HL-60 (cell line): ENCODE results near the gene RPS27L.

Source experiments
- GABPA ChIP-seq: IDR thresholded peaks from 2 replicates; pipeline ENCODE4 v1.6.1; 2012; ENCODE audit warnings: low read depth
- TF ChIP-seq, protein P1 (sequence below): IDR thresholded peaks from one replicate; pipeline ENCODE4 v1.5.1; 2011; ENCODE audit warnings: low read length, control low read depth, inconsistent platforms; ENCODE audit not compliant: insufficient read depth
- TF ChIP-seq, protein P2 (sequence below): IDR thresholded peaks from 2 replicates; pipeline ENCODE4 v1.6.1; 2012; ENCODE audit warnings: low read depth; ENCODE audit not compliant: insufficient replicate concordance

DNA sequence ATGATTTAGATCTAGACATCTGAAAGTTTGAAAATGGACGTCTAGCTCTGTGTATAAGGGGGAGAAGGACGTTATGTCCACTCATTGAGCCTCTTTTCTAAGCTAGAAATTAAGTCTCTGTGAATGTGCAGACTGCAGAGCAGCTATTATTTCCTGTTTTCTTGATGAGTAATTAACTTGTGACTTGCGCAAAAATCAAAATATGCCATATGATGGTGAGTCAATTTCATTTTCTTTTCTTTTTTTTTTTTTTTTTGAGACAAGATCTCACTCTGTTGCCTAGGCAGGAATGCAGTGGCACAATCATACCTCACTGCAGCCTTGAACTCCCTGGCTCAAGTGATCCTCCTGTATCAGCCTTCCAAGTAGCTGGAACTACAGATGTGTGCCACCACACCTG, 21.5 kb downstream of the RPS27L start:
- TF ChIP-seq, protein P1, sequence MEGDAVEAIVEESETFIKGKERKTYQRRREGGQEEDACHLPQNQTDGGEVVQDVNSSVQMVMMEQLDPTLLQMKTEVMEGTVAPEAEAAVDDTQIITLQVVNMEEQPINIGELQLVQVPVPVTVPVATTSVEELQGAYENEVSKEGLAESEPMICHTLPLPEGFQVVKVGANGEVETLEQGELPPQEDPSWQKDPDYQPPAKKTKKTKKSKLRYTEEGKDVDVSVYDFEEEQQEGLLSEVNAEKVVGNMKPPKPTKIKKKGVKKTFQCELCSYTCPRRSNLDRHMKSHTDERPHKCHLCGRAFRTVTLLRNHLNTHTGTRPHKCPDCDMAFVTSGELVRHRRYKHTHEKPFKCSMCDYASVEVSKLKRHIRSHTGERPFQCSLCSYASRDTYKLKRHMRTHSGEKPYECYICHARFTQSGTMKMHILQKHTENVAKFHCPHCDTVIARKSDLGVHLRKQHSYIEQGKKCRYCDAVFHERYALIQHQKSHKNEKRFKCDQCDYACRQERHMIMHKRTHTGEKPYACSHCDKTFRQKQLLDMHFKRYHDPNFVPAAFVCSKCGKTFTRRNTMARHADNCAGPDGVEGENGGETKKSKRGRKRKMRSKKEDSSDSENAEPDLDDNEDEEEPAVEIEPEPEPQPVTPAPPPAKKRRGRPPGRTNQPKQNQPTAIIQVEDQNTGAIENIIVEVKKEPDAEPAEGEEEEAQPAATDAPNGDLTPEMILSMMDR, result no peak
- TF ChIP-seq, protein P2, sequence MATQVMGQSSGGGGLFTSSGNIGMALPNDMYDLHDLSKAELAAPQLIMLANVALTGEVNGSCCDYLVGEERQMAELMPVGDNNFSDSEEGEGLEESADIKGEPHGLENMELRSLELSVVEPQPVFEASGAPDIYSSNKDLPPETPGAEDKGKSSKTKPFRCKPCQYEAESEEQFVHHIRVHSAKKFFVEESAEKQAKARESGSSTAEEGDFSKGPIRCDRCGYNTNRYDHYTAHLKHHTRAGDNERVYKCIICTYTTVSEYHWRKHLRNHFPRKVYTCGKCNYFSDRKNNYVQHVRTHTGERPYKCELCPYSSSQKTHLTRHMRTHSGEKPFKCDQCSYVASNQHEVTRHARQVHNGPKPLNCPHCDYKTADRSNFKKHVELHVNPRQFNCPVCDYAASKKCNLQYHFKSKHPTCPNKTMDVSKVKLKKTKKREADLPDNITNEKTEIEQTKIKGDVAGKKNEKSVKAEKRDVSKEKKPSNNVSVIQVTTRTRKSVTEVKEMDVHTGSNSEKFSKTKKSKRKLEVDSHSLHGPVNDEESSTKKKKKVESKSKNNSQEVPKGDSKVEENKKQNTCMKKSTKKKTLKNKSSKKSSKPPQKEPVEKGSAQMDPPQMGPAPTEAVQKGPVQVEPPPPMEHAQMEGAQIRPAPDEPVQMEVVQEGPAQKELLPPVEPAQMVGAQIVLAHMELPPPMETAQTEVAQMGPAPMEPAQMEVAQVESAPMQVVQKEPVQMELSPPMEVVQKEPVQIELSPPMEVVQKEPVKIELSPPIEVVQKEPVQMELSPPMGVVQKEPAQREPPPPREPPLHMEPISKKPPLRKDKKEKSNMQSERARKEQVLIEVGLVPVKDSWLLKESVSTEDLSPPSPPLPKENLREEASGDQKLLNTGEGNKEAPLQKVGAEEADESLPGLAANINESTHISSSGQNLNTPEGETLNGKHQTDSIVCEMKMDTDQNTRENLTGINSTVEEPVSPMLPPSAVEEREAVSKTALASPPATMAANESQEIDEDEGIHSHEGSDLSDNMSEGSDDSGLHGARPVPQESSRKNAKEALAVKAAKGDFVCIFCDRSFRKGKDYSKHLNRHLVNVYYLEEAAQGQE, result no peak
- TF ChIP-seq GABPA, result no peak
